GM21786 (cell line): ENCODE results near the gene KRT23.
"Not testable (repeated sequence)": the region's sequence is repeated elsewhere in the genome, so short reads cannot be mapped to it uniquely, and the experiment has no call there.

ENCODE experiments used
- ATAC-seq: cut with Tn5 transposase; IDR thresholded peaks from one replicate; pipeline ENCODE4 v1.9.1; 2021; ENCODE audit not compliant: unreplicated experiment

KRT23 gene

GRCh38 chr17:40951011-40951622 is 13.7 kb upstream of the KRT23 start:
- ATAC-seq: no peak

- no peak for ATAC-seq
Observed at GRCh38 chr17:40950176-40950575, 12.7 kb upstream of the KRT23 start.

DNA sequence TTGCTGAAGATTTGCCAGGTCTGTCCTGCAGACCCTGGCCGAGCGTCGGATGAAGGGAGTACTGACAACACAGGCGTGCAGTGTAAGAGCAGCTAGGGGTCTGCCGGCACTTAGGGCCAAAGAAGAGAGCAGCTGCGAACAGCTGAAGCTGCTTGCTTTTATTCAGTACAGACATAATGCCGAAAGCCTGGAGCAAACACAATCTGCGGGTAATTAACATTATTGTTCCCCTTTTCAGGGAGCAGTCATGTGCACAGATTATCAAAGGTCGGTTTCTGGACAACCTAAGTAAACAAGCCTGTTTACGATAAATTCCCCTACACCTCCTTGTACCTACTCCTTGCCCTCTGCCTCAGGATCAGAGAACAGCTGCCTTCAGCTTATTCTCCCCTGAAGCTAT is 12.0 kb upstream of the KRT23 start:
- no peak for ATAC-seq

DNA sequence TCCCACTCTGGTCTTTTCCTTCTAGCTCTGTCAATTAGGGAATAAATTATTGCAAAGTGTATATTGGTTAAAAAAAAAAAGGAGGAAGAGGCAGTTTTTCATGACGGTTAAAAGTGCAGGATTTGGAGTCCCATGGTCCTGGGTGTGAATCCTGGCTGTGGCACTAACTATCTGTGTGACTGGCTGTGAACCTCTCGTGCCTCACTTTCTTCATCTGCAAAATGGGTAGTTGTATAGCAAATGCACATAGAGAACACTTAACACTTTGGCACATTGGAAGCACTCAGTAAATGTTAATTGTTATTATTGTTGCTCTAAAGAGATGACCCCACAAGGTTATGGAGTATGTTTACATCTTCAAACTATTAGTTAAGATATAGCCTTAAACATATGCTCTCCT is 10.5 kb upstream of the KRT23 start:
- no peak for ATAC-seq

DNA sequence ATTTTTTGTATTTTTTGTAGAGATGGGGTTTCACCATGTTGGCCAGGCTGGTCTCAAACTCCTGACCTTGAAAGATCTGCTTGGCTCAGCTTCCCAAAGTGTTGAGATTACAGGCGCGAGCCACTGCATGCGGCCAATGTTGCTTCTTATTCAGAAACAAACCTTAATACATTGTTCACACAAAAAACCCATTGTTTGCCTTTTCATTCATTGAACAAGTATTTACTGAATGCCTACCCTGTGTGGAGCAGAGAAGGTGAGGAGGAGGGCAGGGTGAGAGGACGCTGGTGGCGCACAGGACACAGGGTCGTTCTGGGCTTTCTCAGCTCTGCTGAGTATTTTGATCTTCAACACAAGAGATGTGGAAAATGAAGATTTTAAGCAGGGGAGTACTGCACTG is 8.0 kb upstream of the KRT23 start:
- no peak for ATAC-seq

DNA sequence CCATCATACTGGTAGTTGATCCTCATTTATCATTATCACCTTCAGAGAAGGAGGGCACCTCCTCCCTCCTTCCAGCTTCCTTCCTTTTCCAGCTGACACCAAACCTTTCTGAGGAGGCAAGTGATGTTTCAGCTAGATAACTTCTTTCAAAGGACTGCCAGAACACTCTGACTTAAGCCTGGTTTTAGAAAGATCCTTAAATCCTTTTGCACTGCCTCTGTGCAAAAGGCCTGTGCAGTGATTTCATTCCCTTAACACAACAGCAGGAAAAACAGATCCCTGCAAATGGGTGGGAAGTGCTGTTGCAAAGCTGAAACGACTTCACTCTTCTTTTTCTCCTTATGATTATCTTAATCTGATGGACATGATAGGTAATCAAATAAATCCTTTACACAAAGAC is 7.1 kb upstream of the KRT23 start:
- no peak for ATAC-seq

DNA sequence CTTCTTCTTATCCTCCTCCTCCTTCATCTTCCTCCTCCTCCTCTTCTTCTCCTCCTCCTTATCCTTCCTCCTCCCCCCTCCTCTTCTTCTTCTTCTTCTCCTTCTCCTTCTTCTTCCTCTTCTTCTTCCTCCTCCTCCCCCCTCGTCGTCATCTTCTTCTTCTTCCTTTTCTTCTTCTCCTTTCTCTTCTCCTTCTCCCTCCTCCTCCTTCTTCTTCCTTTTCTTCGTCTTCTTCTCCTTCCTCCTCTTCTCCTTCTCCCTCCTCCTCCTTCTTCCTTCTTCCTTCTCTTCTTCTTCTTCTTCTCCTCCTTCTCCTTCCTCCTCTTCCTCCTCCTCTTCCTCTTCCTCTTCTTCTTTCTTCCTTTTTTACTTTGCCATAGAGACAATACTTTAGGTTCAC is 5.1 kb upstream of the KRT23 start:
- ATAC-seq: no peak

DNA sequence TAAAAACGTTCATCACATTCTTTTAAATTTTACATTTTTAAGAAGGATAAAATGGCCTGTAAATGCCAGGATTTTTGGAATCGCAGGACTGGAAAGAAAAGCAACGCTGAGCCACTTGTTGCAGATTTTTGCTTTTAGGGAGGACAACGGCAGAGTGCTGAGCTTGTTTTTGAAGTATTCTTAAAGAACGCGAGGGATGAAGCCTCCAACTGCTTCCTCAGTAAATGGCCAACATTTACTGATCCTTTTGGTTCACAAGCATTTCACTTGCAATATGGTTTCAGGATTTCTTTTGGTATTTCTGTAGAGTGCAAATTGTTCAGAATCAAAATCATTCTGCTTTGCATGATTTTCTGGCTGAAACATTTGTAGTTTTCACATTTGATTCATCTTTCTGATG is 2.8 kb upstream of the KRT23 start:
- ATAC-seq: no peak

- ATAC-seq: no peak
Observed at GRCh38 chr17:40938981-40939380, 1.5 kb upstream of the KRT23 start.

DNA sequence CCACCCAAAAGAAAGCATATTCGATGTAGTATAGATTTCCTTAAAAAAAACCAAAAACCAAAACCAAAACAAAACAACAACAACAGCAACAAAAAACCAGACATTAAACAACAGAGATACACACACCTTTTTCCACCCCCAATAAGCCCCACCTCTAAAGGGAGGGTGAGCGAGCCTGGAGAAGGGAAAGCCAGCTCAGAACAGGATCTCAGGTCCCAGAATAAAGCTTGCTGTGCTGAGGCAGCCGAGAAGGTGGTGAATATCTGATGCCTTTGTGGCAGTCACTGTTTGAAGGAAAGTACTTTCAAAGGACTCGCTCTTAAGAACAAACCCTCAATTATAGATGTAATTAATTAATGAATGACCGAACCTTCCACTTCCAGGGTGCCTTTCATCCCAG is 470 bp downstream of the KRT23 start:
- ATAC-seq: no peak

GRCh38 chr17:40936437-40936971 is 942 bp downstream of the KRT23 start:
- no peak for ATAC-seq

GRCh38 chr17:40935624-40936023 is 1.8 kb downstream of the KRT23 start:
- ATAC-seq: no peak

- no peak for ATAC-seq
Observed at GRCh38 chr17:40932608-40933007, 4.8 kb downstream of the KRT23 start.

DNA sequence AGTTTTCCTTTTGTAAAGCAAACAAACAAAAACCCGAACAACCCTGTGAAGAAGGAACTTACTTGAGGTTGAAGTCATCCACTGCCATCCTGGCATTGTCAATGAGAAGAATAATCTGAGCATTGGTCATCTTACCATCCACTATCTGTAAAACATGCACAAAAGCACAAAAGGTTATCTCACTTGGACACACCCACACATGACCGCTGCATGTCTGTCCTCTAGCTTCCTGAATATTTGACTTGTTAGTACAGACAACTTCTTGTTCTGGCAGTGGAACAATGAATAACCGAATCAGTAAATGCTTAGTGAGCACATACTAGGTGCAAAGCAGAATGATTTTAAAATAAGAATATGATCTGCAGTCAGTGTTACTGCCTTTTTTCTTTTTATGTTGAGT is 6.1 kb downstream of the KRT23 start:
- no peak for ATAC-seq

DNA sequence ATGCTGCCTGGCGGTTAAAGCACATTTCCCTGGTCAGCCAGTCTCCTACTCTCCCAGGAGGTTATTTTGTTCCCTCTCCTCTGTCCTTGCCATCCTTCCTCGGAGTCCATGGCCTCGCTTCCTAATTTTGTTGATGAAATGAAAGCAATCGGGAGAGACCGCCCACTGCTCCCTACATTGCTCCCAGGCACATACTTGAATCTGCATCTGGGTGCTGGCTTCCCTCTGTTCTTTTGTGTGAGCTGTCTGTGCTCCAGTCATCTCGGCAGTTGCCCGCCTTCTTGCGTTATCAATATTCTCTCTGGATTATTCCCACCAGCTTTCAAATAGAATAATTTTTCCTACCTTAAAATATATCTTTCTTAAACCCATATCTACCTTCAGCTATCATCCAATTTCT is 11.1 kb downstream of the KRT23 start:
- no peak for ATAC-seq

DNA sequence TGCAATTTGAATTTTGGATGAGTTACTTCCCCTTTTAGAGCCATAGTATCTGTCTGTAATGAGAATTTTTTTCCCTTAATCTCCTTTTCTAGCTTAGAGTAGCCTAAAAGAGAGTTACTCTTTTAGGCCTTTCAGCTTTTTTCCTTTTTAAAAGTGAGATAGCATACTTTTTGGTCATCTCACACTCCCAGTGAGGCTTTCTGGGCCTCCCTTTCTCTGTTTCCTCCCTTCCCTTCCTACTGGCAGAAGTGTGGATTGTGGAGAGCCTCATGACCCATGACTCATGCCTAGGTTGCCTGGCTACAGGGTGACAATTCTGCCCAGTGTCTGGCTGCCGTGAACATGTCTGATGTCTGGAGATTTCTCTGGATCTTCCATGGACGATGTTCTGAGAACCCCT is 15.2 kb downstream of the KRT23 start:
- no peak for ATAC-seq

- no peak for ATAC-seq
Observed at GRCh38 chr17:40921026-40921425, 16.4 kb downstream of the KRT23 start.

DNA sequence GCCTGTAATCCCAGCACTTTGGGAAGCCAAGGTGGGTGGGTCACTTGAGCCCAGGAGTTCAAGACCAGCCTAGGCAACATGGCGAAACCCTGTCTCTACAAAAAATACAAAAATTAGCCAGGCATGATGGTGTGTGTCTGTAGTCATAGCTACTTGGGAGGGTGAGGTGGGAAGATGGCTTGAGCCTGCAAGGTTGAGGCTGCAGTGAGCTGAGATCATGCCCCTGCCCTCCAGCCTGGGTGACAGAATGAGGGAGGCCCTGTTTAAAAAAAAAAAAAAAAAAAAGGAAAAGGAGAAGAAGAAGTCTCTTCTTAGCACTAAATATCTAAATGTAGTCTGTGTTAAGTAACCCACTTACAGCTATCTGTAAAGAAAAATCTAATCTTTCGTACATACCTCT is 20.3 kb downstream of the KRT23 start:
- not testable (repeated sequence) for ATAC-seq

DNA sequence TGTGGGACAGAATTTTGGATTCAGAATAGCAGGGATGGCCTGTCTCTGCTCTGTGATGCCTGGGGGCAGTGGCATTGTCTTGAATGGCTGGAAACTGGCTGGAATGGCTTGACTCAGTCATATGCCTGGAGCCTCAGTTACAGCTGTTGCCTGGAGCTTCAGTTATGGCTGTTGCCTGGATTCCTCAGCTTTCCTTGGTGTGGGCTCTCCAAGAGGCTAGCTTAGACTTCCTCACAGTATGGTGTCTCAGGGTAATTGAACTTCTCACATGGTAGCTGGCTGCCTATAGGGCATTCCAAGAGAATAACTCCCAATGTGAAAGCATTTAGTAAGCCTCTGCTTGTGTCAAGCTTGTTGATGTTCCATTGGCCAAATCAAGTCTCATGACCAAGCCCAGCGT is 21.1 kb downstream of the KRT23 start:
- no peak for ATAC-seq

- ATAC-seq: no peak
Observed at GRCh38 chr17:40915721-40916256, 21.7 kb downstream of the KRT23 start.

DNA sequence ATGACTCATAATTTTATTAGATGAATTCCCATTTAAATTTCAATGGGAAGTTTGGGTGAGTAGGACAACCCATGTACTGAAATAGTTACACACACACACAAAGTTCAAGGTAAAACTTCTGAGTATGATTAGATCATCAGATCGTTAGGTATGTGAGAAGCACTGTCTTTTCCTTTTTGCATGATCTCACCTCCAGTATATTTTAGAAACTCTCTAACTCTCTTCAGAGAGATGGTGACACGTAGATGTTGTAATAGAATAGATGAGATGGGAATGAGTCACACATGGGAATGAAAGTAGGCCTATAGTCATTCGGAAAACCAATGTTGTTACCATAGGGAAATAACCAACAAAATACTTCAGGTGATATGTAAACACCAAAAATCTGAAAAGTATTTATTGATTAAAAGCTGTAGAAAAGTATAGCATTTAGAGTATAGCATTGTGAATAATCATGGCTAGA is 22.2 kb downstream of the KRT23 start:
- ATAC-seq: no peak

DNA sequence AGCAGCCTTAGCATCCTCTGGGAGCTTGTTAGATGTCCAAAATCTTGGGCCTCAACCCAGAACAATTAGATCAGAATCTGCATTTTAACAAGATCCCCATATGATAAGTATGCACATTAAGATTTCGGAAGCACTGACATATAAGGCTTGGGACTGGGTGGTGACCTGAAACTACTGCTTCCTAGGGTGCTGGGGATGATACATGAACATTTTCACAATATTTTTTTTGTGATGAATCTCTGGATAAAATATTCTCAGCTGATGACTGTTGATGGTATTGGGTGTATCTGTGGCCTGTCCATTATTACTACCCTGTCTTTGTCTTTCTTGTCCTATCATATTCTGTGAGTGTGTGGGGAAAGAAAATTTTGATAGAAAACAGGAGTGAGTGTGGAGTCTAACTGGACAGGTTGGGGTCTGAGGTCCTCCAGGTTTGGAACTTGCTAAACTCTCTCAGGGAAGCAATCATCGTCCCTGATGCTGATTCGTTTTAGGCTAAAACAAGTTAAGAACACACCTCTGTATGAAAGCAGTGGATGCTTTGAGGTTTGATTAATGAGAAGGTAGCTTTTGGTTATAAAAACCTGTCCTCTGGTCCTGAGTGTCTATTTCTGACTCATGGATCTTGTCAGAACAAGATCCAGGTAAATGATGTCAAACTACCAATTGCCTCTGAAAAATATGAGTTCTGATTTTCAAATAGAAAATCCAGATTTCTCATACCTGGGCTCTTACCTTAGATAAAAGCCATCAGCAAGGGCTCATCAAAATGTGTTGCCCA is 23.2 kb downstream of the KRT23 start:
- ATAC-seq: no peak
